Fibroblast of skin of abdomen (primary cell): ENCODE data around the gene ARHGEF28.

Source experiments
- DNase-seq: peaks from one replicate; pipeline ENCODE4 v3.0.0-alpha.2; 2013

The ARHGEF28 gene

GRCh38 chr5:73663161-73663859 is 37.3 kb downstream of the ARHGEF28 start:
- no peak for DNase-seq

- DNase-seq = no peak
Observed at GRCh38 chr5:73663860-73664240, 37.9 kb downstream of the ARHGEF28 start.

GRCh38 chr5:73664796-73665195 is 38.8 kb downstream of the ARHGEF28 start:
- DNase-seq = no peak

GRCh38 chr5:73666891-73667290 is 40.9 kb downstream of the ARHGEF28 start:
- no peak for DNase-seq

GRCh38 chr5:73668017-73668416 is 42.0 kb downstream of the ARHGEF28 start:
- DNase-seq = no peak

- DNase-seq = no peak
Observed at GRCh38 chr5:73668486-73669111, 42.6 kb downstream of the ARHGEF28 start.

- no peak for DNase-seq
Observed at GRCh38 chr5:73670731-73671130, 44.7 kb downstream of the ARHGEF28 start.

- no peak for DNase-seq
Observed at GRCh38 chr5:73672132-73672531, 46.1 kb downstream of the ARHGEF28 start.

GRCh38 chr5:73673161-73673591 is 47.2 kb downstream of the ARHGEF28 start:
- DNase-seq = peak; percentile 80

GRCh38 chr5:73674669-73675004 is 48.6 kb downstream of the ARHGEF28 start:
- no peak for DNase-seq

GRCh38 chr5:73678322-73678740 is 52.3 kb downstream of the ARHGEF28 start:
- no peak for DNase-seq

GRCh38 chr5:73678807-73679206 is 52.8 kb downstream of the ARHGEF28 start:
- DNase-seq = no peak

GRCh38 chr5:73682176-73682575 is 56.2 kb downstream of the ARHGEF28 start:
- no peak for DNase-seq

GRCh38 chr5:73684691-73685090 is 58.7 kb downstream of the ARHGEF28 start:
- DNase-seq = no peak

GRCh38 chr5:73686912-73687311 is 60.9 kb downstream of the ARHGEF28 start:
- no peak for DNase-seq

- DNase-seq = no peak
Observed at GRCh38 chr5:73687357-73687756, 61.4 kb downstream of the ARHGEF28 start.

GRCh38 chr5:73690015-73690414 is 64.0 kb downstream of the ARHGEF28 start:
- DNase-seq = no peak

GRCh38 chr5:73691302-73692080 is 65.5 kb downstream of the ARHGEF28 start:
- DNase-seq = peak; percentile 46

- peak; percentile 89 for DNase-seq
Observed at GRCh38 chr5:73692166-73692640, 66.2 kb downstream of the ARHGEF28 start.

- no peak for DNase-seq
Observed at GRCh38 chr5:73692981-73693380, 67.0 kb downstream of the ARHGEF28 start.

GRCh38 chr5:73693573-73694061 is 67.6 kb downstream of the ARHGEF28 start:
- DNase-seq = peak; percentile 30

- DNase-seq = no peak
Observed at GRCh38 chr5:73694089-73694488, 68.1 kb downstream of the ARHGEF28 start.

GRCh38 chr5:73698011-73698410 is 72.0 kb downstream of the ARHGEF28 start:
- DNase-seq = no peak
